Fibroblast of lung (primary cell): ENCODE results near the gene DLG2. TPM values are rescaled to one million over a fixed set of nuclear protein-coding genes. Genes with fewer than 3 reads are reported as not detected.
A peak's percentile ranks its signal among the peaks of the same experiment; 100 is the strongest.

Experiments used
- DNase-seq, 2 donors: peaks; one replicate each; pipeline versions ENCODE4 v3.0.0 to v3.0.0-alpha.2; 2010; ENCODE audit warnings: low read depth in 2 of 2
- H2AFZ ChIP-seq: 2 replicates; pipeline ENCODE4 v1.5.1; 2012; ENCODE audit warnings: low read length, control low read depth, inconsistent platforms
- H3K27ac ChIP-seq: 2 replicates; pipeline ENCODE4 v1.5.1; 2011; ENCODE audit warnings: low read length, control low read depth; ENCODE audit not compliant: insufficient read depth
- H3K27me3 ChIP-seq: 2 replicates; pipeline ENCODE4 v1.5.1; 2011; ENCODE audit warnings: mild to moderate bottlenecking, low read length; ENCODE audit not compliant: control insufficient read depth, insufficient read depth
- H3K36me3 ChIP-seq: 2 replicates; pipeline ENCODE4 v1.5.1; 2011; ENCODE audit warnings: low read length; ENCODE audit not compliant: control insufficient read depth, insufficient read depth
- H3K4me1 ChIP-seq: 2 replicates; pipeline ENCODE4 v1.5.1; 2011; ENCODE audit warnings: low read length; ENCODE audit not compliant: control insufficient read depth, insufficient read depth; ENCODE audit errors: extremely low read depth
- H3K4me2 ChIP-seq: 2 replicates; pipeline ENCODE4 v1.5.1; 2011; ENCODE audit warnings: low read length, control low read depth; ENCODE audit not compliant: insufficient read depth; ENCODE audit errors: extremely low read depth
- H3K4me3 ChIP-seq, 4 experiments: fragments of 200-600 bp in 1 of 4; sonication (generic) in 1 of 4; replicated peaks in 1 of 4; 2 replicates each; pipeline ENCODE4 v1.5.1; 2011 to 2016; ENCODE audit warnings: low read length in 4 of 4, low read depth in 3 of 4, mild to moderate bottlenecking in 3 of 4, control low read depth in 2 of 4, inconsistent platforms in 1 of 4, mixed read lengths in 1 of 4; ENCODE audit not compliant: insufficient read depth in 1 of 4; ENCODE audit errors: control extremely low read depth in 1 of 4
- H3K79me2 ChIP-seq: 2 replicates; pipeline ENCODE4 v1.5.1; 2012; ENCODE audit warnings: mild to moderate bottlenecking, low read length, inconsistent platforms; ENCODE audit not compliant: control insufficient read depth, insufficient read depth
- H3K9ac ChIP-seq: 2 replicates; pipeline ENCODE4 v1.5.1; 2011; ENCODE audit warnings: mild to moderate bottlenecking, low read length, control low read depth; ENCODE audit not compliant: insufficient read depth
- H3K9me3 ChIP-seq: 2 replicates; pipeline ENCODE4 v1.5.1; 2012; ENCODE audit warnings: low read depth, low read length; ENCODE audit not compliant: control insufficient read depth, insufficient read depth
- H4K20me1 ChIP-seq: 2 replicates; pipeline ENCODE4 v1.5.1; 2011; ENCODE audit warnings: low read length; ENCODE audit not compliant: control insufficient read depth, insufficient read depth; ENCODE audit errors: extremely low read depth
- EZH2 ChIP-seq: IDR thresholded peaks from 2 replicates; pipeline ENCODE4 v1.5.1; 2012; ENCODE audit warnings: low read length, control low read depth, mild to moderate bottlenecking; ENCODE audit errors: missing control alignments
- polyA plus RNA-seq, 2 donors: library from polyadenylated mRNA; depleted of rRNA in 1 of 2; stranded (reverse) in 1 of 2; unstranded in 1 of 2; fragments of >200 nt; gene quantifications; 2 replicates each; pipeline ENCODE4 v1.2.1, GENCODE V29; 2011 to 2012; ENCODE audit warnings: missing spikeins in 1 of 2
- total RNA-seq: library from RNA; depleted of rRNA; stranded (reverse); fragments of >200 nt; gene quantifications from 2 replicates; pipeline ENCODE4 v1.2.1, GENCODE V29; 2014
- TF ChIP-seq, protein P1 (sequence below), 2 donors: IDR thresholded peaks in 1 of 2; conservative IDR thresholded peaks in 1 of 2; 1 replicate in 1 of 2; 2 replicates in 1 of 2; pipeline ENCODE4 v1.5.1; 2011 to 2012; ENCODE audit warnings: low read length in 2 of 2, control low read depth in 1 of 2, inconsistent platforms in 1 of 2, low read depth in 1 of 2, mild to moderate bottlenecking in 1 of 2

DLG2 gene
- total and polyA plus RNA-seq, 2 donors (not counting 1 experiment from before 2014, with no cell fraction given) = 0.77 to 2.3 TPM

DNA sequence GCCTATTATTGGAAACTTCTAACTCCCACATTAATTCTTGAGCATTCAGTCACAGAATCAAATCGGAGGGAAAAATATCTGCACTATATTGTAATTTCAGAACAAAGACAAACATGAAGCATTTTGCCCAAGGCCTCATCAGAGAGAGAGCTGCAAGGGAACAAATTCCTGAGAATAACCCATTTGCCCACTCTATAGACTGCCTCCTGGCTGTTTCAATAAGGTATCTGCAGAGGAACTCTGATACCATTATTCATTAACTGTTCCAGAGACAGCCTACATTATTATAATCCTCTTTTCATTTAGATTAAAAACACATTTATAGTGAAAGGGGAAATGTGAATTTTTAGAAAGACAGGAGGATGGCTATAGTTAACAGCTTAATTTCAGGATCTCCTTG is 663.9 kb downstream of the DLG2 start:
- DNase-seq = peak in 1 of 2 donors; percentile 36
- H3K4me2 ChIP-seq = no peak overlapping the region
- H3K9ac ChIP-seq = no peak overlapping the region
- TF ChIP-seq, protein P1, sequence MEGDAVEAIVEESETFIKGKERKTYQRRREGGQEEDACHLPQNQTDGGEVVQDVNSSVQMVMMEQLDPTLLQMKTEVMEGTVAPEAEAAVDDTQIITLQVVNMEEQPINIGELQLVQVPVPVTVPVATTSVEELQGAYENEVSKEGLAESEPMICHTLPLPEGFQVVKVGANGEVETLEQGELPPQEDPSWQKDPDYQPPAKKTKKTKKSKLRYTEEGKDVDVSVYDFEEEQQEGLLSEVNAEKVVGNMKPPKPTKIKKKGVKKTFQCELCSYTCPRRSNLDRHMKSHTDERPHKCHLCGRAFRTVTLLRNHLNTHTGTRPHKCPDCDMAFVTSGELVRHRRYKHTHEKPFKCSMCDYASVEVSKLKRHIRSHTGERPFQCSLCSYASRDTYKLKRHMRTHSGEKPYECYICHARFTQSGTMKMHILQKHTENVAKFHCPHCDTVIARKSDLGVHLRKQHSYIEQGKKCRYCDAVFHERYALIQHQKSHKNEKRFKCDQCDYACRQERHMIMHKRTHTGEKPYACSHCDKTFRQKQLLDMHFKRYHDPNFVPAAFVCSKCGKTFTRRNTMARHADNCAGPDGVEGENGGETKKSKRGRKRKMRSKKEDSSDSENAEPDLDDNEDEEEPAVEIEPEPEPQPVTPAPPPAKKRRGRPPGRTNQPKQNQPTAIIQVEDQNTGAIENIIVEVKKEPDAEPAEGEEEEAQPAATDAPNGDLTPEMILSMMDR (conservative IDR thresholded peaks at IDR 0.05 in 1 of 2, IDR thresholded peaks at IDR 0.05 in 1 of 2; ENCODE audit: low read depth in 1 of 2, low read length in 2 of 2) = no peak
- no peak for TF ChIP-seq EZH2
- H3K36me3 ChIP-seq = no peaks in the 10 kb centered on the region
- H3K27ac ChIP-seq = no peak overlapping the region
- no peak overlapping the region for H2AFZ ChIP-seq
- H3K27me3 ChIP-seq = no peaks in the 10 kb centered on the region
- no peaks in the 10 kb centered on the region for H3K4me1 ChIP-seq
- H3K9me3 ChIP-seq = no peaks in the 10 kb centered on the region
- H4K20me1 ChIP-seq = no peaks in the 10 kb centered on the region
- no peaks in the 10 kb centered on the region for H3K79me2 ChIP-seq
- no peak overlapping the region for H3K4me3 ChIP-seq

DNA sequence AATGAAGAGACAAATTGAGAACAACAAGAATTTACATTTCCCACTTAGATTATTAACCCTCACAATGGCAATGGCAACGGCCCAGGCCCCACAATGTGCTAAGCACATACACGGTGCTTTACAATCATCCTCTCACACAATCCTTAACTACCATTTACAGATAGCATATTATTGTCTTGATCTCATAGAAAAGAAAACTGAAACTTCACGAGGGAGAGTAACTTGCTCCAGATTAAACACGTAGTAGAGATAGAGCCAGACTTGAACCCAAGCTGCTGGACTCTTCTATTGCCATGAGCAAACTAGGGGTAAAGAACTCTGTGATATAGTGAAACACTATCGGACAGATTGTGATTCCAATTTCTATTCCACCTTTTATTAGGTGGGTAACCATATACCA is 665.1 kb downstream of the DLG2 start:
- Histone ChIP-seq H3K27me3 (no peaks in the 10 kb centered on the region), H3K9ac (no peak overlapping the region), H3K27ac (no peak overlapping the region), H3K4me2 (no peak overlapping the region), H3K36me3 (no peaks in the 10 kb centered on the region), H2AFZ (no peak overlapping the region), H3K9me3 (no peaks in the 10 kb centered on the region), H4K20me1 (no peaks in the 10 kb centered on the region), H3K4me3 (no peak overlapping the region), H3K79me2 (no peaks in the 10 kb centered on the region), H3K4me1 (no peaks in the 10 kb centered on the region)
- DNase-seq = no peak
- no peak for TF ChIP-seq EZH2
- TF ChIP-seq, protein P1 (conservative IDR thresholded peaks at IDR 0.05 in 1 of 2, IDR thresholded peaks at IDR 0.05 in 1 of 2; ENCODE audit: low read depth in 1 of 2, low read length in 2 of 2) = no peak

DNA sequence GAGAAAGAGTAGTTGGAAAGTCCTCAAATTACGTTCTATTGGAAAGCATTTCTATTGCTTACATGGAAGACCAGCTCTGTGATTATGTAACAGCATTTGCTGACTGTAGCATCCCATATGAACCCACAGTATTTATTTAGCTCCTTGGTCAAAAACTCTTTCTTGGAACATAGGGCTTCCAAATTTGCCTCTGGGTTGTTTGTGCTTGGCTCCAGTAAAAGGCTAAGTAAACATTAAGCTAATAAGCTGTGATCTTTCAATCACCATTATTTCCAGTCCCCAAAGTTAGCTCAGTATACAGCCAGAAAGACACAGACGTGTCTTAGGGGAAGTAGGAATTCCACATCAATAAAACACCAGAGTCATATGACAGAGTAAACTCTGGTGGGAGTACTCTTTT is 668.8 kb downstream of the DLG2 start:
- TF ChIP-seq EZH2 = no peak
- TF ChIP-seq, protein P1 (conservative IDR thresholded peaks at IDR 0.05 in 1 of 2, IDR thresholded peaks at IDR 0.05 in 1 of 2; ENCODE audit: low read depth in 1 of 2, low read length in 2 of 2) = no peak
- no peak for DNase-seq
- Histone ChIP-seq H3K4me1 (no peaks in the 10 kb centered on the region), H3K4me2 (no peak overlapping the region), H3K4me3 (no peak overlapping the region), H3K27me3 (no peaks in the 10 kb centered on the region), H3K36me3 (no peaks in the 10 kb centered on the region), H4K20me1 (no peaks in the 10 kb centered on the region), H3K27ac (no peak overlapping the region), H3K79me2 (no peaks in the 10 kb centered on the region), H3K9me3 (no peaks in the 10 kb centered on the region), H2AFZ (no peak overlapping the region), H3K9ac (no peak overlapping the region)
